ENCODE measurements around the gene FEZF2.

DNA sequence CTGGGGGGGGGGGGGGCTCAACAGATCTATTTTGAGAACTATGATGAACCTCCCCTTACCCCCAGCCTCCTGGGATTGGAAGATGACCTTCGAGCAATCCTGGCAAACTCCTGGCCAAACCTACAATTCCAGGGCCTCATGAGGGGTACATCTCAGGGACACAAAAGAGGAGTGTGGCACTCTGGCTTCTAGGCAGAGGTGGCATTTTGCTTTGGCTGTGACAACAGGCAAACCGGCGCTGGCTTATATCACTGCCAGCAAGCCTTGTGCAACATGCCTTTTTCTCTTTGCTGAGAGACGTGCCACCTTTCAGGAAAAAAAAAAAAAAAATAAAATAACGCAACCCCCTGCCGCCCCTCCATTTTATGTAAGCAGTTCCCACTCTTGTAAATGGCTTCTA lies 31.8 kb upstream of the FEZF2 start:
- TF ChIP-seq, protein P1, sequence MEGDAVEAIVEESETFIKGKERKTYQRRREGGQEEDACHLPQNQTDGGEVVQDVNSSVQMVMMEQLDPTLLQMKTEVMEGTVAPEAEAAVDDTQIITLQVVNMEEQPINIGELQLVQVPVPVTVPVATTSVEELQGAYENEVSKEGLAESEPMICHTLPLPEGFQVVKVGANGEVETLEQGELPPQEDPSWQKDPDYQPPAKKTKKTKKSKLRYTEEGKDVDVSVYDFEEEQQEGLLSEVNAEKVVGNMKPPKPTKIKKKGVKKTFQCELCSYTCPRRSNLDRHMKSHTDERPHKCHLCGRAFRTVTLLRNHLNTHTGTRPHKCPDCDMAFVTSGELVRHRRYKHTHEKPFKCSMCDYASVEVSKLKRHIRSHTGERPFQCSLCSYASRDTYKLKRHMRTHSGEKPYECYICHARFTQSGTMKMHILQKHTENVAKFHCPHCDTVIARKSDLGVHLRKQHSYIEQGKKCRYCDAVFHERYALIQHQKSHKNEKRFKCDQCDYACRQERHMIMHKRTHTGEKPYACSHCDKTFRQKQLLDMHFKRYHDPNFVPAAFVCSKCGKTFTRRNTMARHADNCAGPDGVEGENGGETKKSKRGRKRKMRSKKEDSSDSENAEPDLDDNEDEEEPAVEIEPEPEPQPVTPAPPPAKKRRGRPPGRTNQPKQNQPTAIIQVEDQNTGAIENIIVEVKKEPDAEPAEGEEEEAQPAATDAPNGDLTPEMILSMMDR (IDR thresholded peaks at IDR 0.05; ENCODE audit: low read depth, low read length): no peak
- TF ChIP-seq EZH2phosphoT487 (IDR thresholded peaks at IDR 0.05; ENCODE audit: low read depth): no peak

All from OCI-LY3 (cell line).